PFSK-1 (cell line): ENCODE data around the gene SVOPL.

Experiments
- FOXP2 ChIP-seq: optimal IDR thresholded peaks from 2 replicates; pipeline ENCODE3; 2011; ENCODE audit warnings: borderline replicate concordance, control low read depth, inconsistent platforms; ENCODE audit not compliant: insufficient read depth; ENCODE audit errors: extremely low read length, extremely low read depth
- POLR2AphosphoS5 ChIP-seq: IDR thresholded peaks from 2 replicates; pipeline ENCODE4 v1.6.1; 2012; ENCODE audit warnings: low read depth, mild to moderate bottlenecking, control low read depth, low read length, moderate library complexity
- SIN3A ChIP-seq: IDR thresholded peaks from 2 replicates; pipeline ENCODE4 v1.6.1; 2012; ENCODE audit warnings: mild to moderate bottlenecking, low read length, moderate library complexity, borderline replicate concordance; ENCODE audit not compliant: insufficient read depth
- TAF1 ChIP-seq: IDR thresholded peaks from 2 replicates; pipeline ENCODE4 v1.6.1; 2012; ENCODE audit warnings: low read length, control low read depth, borderline replicate concordance; ENCODE audit not compliant: insufficient read depth
- TF ChIP-seq, protein P1 (sequence below), 2 experiments: IDR thresholded peaks; 2 replicates each; pipeline versions ENCODE4 v1.6.1 to v1.8.0; 2011 to 2012; ENCODE audit warnings: low read depth in 2 of 2, low read length in 2 of 2, control low read depth in 1 of 2, inconsistent platforms in 1 of 2, mild to moderate bottlenecking in 1 of 2, moderate library complexity in 1 of 2; ENCODE audit not compliant: insufficient read depth in 1 of 2

The SVOPL gene

DNA sequence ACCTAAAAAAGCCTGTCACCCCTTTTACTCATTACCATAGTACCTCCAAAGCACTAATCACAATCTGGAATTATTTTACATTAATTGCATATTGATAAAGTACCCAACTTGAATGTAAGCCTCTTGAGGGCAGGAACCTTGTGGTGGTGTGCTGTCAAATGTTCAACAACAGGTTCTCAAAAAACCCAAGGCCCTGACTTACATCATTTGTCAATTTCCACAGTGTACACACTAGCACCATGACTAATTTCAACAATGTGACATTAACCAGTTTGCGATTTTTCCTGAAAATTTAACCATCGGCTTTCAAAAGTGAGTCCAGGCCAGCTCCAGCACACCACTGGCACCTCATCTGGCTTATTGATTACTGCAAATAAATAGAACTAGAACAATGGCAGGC, 87.5 kb downstream of the SVOPL start:
- TF ChIP-seq, protein P1, sequence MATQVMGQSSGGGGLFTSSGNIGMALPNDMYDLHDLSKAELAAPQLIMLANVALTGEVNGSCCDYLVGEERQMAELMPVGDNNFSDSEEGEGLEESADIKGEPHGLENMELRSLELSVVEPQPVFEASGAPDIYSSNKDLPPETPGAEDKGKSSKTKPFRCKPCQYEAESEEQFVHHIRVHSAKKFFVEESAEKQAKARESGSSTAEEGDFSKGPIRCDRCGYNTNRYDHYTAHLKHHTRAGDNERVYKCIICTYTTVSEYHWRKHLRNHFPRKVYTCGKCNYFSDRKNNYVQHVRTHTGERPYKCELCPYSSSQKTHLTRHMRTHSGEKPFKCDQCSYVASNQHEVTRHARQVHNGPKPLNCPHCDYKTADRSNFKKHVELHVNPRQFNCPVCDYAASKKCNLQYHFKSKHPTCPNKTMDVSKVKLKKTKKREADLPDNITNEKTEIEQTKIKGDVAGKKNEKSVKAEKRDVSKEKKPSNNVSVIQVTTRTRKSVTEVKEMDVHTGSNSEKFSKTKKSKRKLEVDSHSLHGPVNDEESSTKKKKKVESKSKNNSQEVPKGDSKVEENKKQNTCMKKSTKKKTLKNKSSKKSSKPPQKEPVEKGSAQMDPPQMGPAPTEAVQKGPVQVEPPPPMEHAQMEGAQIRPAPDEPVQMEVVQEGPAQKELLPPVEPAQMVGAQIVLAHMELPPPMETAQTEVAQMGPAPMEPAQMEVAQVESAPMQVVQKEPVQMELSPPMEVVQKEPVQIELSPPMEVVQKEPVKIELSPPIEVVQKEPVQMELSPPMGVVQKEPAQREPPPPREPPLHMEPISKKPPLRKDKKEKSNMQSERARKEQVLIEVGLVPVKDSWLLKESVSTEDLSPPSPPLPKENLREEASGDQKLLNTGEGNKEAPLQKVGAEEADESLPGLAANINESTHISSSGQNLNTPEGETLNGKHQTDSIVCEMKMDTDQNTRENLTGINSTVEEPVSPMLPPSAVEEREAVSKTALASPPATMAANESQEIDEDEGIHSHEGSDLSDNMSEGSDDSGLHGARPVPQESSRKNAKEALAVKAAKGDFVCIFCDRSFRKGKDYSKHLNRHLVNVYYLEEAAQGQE (IDR thresholded peaks at IDR 0.05; ENCODE audit: insufficient read depth in 1 of 2, low read depth in 2 of 2, low read length in 2 of 2): no peak
- TF ChIP-seq SIN3A (no peak), TAF1 (no peak), FOXP2 (no peak), POLR2AphosphoS5 (no peak)

DNA sequence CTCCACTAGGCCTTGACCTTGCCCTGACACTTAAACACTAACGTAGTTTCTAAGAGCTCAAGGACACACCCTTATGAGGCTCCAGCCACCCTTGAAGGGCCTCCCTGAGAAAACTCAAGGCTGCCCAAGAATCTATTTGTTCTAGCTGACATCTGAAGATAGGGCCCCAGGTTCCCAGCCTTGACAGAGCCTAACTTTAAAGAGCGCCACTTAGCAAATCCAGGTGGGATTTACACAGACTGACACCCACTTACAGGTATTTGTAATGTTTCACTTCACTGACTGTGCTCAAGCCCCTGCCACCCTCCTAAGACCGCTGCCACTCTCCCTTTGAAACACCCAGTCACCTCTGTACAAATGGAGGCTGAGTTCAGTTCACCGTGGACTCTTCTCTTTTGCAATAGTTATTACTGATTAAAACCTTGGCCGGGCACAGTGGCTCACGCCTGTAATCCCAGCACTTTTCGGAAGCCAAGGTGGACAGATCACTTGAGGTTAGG, 90.4 kb downstream of the SVOPL start:
- TF ChIP-seq SIN3A: no peak
- no peak for TF ChIP-seq TAF1
- no peak for TF ChIP-seq FOXP2
- no peak for TF ChIP-seq POLR2AphosphoS5
- TF ChIP-seq, protein P1 (IDR thresholded peaks at IDR 0.05; ENCODE audit: insufficient read depth in 1 of 2, low read depth in 2 of 2, low read length in 2 of 2): no peak

DNA sequence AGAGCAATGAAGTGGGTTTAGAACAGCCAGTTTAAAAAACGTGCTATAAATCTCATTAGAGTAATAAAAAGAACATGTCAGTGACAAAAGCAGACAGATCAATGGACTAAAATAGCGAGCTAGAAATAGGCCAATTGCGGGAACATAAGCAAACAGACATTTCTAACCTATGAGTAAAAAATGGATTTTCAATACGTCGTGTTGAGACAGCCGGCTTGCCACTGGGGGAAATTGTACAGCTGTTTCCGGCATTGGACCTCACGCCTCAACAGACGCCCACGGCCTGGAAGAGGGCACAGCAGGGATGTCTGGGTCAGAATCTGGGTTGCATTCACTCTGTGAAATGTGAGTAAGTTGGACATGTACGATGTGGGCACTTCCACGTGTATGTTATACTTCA, 92.9 kb downstream of the SVOPL start:
- TF ChIP-seq FOXP2 (no peak), POLR2AphosphoS5 (no peak), SIN3A (no peak), TAF1 (no peak)
- TF ChIP-seq, protein P1 (IDR thresholded peaks at IDR 0.05; ENCODE audit: insufficient read depth in 1 of 2, low read depth in 2 of 2, low read length in 2 of 2): no peak

DNA sequence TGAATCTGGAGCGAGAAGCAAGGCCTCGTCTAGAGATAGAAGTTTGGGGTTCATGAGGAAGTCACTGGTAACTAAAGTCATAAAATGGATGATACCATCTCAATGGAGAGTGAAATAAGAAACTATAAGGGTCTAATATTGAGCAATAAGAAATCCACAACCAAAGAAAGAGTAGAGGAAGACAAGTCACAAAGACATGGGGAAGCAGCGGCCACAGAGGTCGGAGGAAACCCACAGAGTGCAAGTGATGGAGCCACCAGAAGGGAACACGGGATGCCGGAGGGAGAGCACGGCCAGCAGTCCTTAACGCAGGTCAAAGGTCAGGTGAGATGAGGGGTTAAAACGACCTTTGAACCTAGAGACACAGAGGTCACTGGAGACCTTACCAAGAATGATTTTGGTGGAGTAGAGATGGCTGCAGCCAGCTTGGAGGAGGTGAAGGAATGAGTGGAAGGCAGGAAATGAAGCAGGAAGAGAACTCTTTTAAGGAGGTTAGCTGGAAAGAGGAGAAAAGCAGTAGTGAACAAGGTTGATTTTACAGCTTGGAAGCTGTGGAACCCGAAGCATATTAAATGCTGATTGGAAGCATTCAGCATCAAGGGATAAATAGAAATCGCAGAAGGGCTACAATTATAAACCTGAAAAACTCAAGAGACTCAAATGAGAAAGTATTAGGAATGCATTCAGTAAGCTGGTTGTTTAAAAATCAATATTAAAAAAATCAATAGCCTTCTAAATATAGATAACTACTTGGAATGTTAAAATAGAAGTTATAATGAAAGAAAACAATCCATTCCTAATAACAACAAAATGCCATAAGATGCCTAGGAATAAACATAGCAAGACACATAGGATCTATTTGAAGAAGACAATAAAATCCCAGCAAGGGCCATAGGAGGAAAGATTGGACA, 93.7 kb downstream of the SVOPL start:
- no peak for TF ChIP-seq TAF1
- no peak for TF ChIP-seq FOXP2
- no peak for TF ChIP-seq POLR2AphosphoS5
- no peak for TF ChIP-seq SIN3A
- TF ChIP-seq, protein P1 (IDR thresholded peaks at IDR 0.05; ENCODE audit: insufficient read depth in 1 of 2, low read depth in 2 of 2, low read length in 2 of 2): no peak
